HG02623 (cell line): ENCODE results near the gene FAR2.
A peak's percentile ranks its signal among the peaks of the same experiment; 100 is the strongest.
"Not testable (repeated sequence)": the region's sequence is repeated elsewhere in the genome, so short reads cannot be mapped to it uniquely, and the experiment has no call there.

Experiments used
- ATAC-seq: cut with Tn5 transposase; IDR thresholded peaks from one replicate; pipeline ENCODE4 v1.9.1; 2021; ENCODE audit warnings: moderate library complexity; ENCODE audit not compliant: unreplicated experiment

Gene FAR2

DNA sequence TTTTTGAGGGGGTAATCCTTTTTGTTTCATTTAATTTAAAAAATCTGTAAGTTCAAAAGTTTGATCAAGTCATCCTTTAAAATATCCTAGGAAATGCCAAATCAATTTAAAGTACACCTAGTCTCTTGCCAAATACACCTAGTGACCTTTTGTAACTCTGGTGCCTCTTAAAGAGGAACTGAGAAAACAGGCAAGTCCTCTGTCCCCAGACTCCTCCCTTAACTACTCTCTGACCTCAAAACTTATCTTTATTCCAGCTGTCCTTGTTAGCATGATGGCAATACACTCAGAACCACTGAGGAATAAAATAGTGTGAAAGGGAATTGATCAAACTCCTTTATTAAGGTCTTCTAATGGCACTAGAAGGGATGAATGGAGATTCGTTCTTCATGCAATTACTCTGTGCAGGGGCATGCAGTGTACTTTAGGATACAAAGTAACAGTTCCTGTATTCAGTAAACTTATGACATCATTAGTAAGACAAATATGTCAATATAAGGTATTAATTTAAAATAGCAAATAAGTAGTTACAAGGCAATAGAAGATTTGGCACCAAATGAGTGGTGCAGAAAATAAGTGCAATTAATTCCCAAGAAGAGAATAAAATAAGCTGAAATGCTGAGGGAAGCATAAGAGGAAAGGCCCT, 3.3 kb downstream of the FAR2 start:
- ATAC-seq: peak; percentile 78

DNA sequence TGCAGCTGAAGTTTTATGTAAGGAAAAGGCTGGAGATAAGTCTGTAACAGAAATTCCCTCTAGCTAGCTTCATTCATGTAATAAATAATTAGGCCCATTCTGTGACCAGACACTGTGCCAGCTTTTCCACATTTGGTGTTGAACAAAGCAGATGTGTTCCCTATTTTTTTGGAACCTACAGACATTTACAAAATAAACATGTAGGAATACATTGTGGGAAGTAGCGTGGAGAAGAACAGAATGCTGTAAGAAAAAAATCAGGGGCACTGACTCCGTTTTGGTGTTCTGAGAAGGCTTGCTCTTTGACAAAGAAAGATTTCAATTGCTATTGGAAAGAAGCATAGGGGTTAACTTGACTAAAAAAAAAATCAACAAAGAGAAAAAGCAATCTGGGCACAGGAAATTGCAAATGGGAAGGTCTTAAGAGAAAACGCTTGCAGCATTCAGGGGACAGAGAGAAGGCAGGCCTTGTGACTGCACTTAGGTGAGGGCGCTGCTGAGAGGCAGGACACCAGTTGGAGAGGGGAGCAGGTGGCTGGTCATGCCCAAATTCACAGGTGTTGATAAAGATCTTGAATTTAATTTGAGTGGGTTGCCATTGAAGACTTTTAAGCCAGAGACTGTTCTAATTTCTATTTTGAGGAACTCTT, 4.0 kb downstream of the FAR2 start:
- no peak for ATAC-seq

DNA sequence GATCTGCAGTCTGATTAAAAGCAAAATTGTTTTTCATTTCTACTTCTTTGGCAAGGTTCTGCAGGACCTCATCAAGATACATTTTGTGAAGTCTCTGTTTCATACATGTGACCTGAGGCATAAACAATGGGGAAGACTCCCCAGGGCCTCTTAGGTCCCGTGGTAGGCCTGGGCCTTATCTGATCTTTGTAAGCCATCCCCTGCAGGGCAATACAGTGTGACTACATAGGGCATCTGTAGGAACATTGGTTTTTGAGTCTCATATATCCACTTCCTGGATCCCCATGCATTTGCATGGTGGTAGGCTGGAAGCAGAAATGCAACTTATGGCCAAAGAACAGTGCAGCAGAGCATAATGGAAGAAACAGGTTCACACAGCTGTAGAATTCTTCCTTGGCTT, 6.0 kb downstream of the FAR2 start:
- ATAC-seq: peak; percentile 46

DNA sequence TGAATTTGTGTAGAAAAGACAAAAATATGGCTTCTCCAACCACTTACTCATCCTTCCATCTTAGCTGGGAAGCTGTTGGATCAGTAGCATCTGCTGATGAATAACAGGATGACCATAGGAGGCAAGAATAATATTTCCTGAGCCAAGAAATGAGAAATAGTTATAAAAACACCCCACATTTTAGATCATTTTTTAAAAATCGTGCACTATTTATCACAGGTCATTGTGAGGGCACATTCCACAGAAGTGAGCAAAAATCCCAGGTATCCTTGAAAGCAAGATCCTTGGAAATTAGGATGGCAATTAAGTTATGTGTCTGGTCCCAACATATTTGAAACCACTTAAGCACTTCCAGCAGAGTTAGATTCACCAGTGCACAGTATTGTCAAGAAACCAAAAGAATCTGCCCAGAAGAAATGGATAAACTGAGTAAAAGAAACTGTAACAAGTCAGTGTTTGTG, 8.4 kb downstream of the FAR2 start:
- ATAC-seq: no peak

DNA sequence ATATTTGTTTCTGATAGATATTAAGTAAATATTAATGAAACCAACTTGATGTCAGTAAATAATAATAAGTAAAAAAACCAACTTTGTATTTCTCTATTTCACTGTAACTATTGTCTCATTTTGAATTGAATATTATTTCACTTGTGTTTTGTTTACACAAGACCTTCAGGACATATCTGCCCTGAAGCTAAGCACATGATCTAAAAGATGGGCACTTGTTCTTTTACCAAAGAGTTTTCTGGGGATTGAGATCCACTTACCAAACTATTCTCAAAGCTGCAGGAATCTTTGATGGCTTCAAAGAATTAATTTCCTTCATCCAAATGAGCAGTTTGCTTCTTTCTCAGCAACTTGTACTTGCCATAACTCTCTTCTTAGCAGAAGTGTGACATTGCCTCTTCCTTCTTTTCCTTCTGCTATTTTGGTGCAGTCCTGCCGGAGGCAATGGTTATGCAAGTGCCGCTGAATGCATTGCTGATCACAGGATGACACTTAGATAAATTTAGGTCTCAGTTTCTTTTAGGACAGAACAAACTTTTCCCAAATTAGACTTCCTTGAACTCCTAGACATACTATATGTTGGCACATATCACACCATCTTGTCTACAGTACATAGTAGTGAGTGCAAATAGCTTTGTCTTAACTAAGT, 9.2 kb downstream of the FAR2 start:
- no peak for ATAC-seq

DNA sequence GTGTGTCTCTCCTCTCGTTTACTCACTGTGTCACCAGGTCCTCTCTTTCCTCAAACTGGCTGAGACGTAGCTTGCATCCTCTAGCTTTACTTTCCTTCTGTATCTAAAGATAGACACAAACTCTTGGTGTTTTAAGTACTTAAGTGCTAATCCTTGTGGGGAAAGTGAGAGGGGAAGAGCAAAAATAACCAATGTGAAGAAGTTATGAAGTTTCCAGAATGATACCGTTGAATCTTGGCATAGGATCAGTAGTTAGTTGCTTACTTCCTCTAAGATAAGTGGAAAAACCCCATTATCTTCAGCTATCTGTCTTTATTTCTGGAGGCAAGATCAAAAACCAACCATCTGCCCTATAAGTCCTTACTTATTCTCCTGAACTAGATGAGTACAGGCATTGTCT, 10.6 kb downstream of the FAR2 start:
- ATAC-seq: no peak

DNA sequence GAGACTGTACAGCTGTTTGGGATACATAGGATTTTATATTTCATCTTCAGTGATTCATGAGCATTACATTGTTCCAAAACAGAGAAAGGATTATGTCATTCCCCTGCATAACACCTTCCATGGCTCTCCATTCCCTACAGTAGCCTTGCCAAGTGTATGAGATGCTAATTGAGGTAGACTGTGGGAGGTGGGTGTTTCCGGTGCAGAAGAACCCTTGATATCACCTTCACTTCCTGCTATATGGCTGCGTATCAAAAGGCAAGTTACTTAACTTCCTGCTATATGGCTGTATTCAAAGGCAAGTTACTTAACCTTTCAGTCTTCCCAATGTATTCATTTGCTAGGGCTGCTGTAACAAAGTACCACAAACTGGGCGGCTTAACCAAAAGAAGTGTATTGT, 11.2 kb downstream of the FAR2 start:
- ATAC-seq: no peak

DNA sequence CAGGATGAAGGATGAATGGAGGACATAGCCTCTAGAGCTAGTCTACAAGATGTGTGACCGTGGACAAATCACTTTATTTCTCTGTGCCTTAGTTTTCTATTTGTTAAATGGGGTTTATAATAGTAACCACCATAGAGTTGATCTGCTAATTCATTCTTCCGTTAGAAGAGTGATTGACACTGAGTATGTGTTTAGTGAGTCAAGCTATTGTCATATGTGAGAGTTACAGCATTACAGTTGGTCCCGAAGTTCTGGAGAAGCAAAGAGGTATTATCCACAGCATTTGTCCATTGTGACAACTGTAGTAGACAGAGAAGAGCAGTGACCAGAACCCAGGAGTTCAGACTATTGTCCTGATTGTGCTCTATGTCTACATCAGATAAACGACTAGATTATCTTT, 14.1 kb downstream of the FAR2 start:
- ATAC-seq: no peak

DNA sequence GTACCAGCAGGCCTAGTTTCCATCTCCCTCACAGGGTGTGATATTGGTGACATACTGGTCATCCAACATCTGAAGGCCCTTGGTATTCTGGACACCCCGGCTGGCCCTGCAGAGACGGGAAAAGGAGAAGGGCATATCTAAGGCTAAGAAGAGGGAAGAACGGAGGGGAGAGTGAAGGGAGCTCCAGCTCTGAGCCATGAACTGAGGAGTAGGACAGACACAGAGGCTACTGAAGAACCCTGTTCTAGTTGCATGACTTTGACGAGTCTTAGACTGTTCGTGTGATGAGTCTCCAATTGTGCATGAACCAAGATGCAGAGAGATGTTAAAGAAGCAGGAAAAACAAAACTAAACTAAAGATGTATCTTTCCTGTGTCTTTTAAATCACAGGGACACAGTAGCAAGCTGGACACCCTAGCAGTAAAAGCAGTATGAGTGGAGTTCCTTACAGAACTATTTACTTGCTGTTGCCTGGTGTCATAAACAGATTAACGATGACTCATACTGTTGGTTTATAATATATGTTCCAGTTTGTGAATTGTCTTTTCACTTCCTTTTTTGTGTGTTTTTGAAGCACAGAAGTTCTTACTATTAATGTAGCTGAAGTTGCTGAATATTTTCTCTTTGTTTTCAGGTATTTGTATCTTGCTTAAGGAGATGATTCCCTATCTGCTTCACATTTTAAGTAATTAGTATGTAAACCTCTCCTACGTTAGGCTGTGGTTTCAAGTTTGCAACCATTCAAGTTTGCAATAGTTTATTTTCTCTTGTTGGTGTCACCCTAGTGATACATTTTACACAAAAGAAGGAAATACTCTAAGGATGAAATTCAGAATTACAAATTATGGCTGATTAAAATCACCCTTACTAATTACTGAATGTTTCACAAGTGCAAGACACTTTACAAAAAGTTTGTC, 15.7 kb downstream of the FAR2 start:
- ATAC-seq: peak; percentile 100

DNA sequence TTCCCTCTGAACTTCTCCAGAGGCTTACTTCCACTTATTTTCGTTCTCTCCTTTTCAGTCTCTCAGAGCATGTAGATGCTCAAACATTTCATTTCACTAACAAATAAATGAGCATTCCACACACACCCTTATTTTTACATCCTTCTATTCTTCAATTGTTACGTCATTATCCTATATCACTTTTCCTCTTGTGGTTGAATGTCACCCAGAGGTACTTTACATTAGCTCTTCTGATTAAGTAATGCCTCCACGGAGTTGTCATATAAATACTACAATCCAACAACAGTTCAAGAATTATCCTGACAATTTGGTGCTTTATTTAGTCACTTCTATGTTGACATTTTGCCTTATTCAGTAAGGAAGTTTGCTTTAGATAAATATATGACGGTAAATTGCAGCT, 18.4 kb downstream of the FAR2 start:
- no peak for ATAC-seq

DNA sequence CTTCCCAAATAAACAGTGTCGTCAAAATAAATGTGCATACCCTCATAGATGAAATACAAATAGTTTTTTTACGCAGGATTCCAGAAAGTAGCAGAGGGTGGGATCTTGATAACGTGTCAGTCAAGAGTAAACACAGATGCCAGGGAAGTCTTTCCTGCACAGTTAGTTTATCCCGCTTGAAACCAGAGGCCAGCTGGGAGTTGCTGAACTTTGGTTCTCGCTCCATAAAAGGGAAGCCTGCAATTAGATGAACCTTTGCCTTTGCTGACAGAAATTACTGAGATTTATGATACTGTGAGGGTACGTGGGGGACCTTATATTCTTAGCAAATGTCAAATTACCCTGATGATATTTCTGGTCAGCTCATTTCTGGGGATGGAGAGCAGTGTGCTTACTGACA, 18.9 kb downstream of the FAR2 start:
- ATAC-seq: no peak

DNA sequence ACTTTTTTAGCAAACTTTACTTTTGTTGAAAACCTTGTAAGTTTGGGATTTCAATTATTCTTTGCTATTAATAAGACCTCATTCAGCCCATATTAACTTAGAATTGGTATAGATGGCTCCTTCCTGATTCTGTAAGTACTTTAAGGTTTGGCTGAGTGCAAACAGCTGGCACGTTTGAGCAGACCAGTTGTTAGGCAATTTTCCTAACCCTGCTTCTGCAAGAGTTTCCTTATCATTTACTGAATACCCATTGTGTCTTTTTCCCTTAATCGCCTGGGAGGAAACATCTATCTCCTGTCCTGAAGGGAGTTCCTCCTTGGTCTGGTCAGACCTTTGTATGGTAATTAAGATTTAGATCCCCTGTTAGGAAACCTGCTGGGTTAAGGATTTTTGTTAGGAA, 20.9 kb downstream of the FAR2 start:
- ATAC-seq: not testable (repeated sequence)

DNA sequence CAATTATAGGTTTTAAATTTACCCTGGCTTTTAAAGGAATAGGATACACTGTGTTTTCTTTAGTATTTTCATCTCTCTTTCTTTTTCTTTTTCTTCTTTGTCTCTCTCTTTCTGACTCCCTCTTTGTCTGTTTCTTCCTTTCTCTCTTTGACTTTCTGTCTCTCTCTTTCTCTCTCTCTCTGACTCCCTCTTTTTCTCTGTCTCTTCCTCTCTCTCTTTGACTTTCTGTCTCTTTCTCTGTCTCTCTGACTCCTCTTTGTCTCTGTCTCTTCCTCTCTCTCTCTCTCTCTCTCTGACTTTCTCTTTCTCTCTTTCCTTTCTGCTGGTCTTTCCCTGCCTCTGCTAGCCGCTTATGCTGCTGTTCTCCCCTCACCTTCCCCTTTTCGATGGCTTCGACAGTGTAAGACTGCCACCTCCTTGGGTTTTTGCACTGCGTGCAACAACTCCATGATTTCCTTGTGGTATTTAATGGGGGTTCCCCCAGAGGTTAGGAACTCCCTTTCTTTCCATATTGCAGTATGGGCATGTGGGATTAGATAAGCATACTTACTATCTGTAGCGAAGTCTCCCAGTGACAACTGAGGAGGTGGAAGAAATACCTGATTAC, 21.5 kb downstream of the FAR2 start:
- ATAC-seq: not testable (repeated sequence)

DNA sequence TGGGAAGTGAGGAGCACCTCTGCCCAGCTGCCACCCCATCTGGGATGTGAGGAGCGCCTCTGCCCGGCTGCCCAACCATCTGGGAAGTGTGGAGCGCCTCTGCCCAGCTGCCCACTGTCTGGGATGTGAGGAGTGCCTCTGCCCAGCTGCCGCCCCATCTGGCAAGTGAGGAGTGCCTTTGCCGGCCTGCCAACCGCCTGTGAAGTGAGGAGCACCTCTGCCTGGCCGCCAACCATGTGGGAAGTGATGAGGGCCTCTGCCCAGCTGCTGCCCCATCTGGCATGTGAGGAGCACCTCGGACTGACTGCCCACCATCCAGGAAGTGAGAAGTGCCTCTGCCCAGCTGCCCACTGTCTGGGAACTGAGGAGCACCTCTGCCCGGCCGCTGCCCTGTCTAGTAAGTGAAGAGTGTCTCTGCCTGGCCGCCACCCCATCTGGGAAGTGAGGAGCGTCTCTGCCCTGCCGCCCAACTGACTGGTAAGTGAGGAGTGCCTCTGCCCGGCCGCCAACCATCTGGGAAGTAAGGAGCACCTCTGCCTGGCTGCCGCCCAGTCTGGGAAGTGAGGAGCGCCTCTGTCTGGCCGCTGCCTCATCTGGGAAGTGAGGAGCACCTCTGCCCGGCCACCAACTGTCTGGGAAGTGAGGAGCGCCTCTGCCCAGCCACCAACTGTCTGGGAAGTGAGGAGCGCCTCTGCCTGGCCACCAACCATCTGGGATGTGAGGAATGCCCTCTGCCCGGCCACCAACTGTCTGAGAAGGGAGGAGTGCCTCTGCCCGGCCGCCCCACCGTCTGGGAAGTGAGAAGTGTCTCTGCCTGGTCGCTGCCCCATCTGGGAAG, 22.6 kb downstream of the FAR2 start:
- ATAC-seq: no peak

DNA sequence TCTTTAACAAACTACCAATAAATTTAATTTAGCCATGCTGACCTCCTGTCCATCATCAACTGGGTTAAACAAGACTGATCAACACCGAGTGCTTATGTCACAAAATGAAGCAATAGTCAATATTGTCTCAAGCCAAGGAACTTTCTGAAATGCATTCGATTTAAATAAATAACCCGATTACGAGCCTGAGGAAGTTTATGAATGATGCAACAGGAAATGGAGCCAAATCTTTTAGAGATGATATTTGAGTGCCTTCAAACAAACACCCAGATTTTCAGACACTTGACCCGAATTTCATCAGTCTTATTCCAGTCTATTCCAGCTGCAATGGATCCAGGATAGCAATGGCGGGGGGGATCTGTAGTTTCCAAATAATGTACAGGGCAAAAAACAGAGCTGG, 27.9 kb downstream of the FAR2 start:
- no peak for ATAC-seq

DNA sequence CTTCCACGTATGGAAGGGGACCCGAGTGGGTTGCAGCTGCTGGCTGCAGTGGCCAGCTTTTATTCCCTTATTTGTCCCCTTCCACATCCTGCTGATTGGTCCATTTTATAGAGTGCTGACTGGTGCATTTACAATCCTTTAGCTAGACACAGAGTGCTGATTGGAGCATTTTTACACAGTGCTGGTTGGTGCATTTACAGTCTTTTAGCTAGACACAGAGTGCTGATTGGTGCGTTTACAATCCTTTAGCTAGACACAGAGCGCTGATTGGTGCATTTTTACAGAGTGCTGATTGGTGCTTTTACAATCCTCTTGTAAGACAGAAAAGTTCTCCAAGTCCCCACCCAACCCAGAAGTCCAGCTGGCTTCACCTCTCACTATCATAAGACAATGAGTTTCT, 33.2 kb downstream of the FAR2 start:
- not testable (repeated sequence) for ATAC-seq

DNA sequence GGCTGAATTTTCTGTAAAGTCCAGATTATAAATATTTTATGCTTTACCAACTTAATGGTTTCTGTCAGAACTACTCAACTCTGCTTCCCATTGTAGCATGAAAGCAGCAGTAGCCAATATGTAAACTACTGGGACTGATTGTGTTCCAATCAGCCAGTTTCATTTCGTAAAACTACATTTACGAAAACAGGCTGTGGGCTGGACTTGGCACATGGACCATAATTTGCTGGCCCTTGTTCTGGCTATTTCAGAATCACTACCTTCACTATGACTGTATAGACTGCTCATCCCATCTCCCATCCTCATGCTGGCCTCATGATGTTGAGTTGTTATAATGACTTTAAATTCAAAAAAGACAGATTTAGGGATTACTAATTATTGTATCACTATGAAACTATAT, 38.7 kb downstream of the FAR2 start:
- no peak for ATAC-seq

DNA sequence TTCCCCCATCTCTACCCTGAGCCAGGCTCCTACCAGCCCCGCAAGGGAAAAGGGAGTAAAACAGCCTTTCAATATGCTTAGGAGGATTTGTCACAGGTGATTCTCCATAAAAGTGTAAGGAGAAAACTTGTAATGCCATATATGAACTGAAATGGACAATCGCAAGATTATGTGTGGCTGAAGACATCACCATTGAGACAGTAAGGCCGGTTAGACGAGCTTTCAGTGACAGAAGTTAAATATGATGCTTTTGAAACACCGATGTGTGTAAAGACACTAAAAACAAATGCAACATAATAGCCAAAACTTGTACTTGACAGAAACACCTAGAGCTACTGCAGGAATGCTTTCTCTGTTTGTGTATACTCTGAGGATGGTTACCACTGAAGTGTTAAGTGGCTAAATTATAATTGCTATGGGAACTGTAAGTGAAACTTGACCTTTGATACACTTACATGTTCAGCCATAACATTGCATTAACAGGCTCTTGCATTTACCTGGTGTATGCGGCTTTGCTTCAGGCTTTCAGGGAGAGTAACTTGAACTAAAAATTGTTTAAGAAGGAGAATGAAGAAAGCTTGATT, 42.3 kb downstream of the FAR2 start:
- ATAC-seq: no peak

DNA sequence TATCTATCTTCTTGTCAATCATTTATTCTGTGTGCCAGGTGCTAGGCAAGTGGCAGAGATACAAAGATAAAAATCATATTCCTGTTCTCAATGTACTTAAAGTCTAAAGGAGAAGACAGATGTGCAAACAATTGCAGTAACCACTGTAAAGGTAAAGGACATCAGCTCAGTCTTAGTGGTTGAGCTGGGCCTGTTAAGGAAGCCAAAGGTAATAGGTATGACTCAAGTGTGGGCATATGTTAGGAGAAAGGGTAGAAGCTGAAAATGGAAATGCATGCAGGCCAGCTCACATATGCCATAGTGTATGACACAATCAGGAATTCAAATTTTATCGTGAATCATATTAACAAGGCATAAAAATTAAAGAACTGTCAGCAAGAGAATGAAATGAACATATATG, 49.8 kb downstream of the FAR2 start:
- ATAC-seq: no peak

DNA sequence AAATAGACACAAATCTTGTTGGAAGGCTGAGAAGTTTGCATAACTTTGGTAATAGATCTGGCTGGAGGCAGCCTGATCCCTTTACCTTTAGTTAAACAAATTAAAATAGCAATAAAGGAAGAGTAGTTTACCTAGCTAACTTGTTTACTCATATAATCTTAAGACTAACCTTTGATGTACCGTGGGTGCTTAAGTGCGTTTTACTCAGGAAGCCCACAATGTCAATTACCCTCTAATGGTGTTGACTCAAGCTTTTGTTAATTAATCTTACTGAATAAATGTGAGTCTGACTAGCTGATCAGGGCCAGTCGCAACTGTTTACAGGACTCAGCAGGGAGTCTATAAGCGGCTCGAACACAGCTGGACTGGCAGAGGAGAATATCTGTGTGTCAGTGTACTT, 51.5 kb downstream of the FAR2 start:
- ATAC-seq: no peak
